ENCODE results near the gene TOLLIP. TPM values are rescaled to one million over a fixed set of nuclear protein-coding genes. Genes with fewer than 3 reads are reported as not detected.
A peak's percentile ranks its signal among the peaks of the same experiment; 100 is the strongest.

The TOLLIP gene
- total and polyA plus RNA-seq, 9 donors, result 14.1 to 60.8 (median 44.8) TPM

GRCh38 chr11:1297576-1298473 lies 11.6 kb downstream of the TOLLIP start:
- Histone ChIP-seq H3K27me3 (no peaks in the 10 kb centered on the region), H3K36me3 (no peaks in the 10 kb centered on the region), H3K4me1 (ENCODE audit: insufficient read depth) (peaks cover 22% of the 10 kb centered on the region), H3K27ac (no peak overlapping the region), H3K9me3 (no peaks in the 10 kb centered on the region), H3K4me3 (no peak overlapping the region)
- TF ChIP-seq CTCF (IDR thresholded peaks at IDR 0.05) (no peak), EP300 (IDR thresholded peaks at IDR 0.05) (no peak)
- intact Hi-C loops (cut with DNase I), result no loop called here
- peak in 4 of 5 donors; percentile 8 to 25 (median 20) for DNase-seq
- WGBS, 3 donors, result 80 to 85% (median 84%) methylated on average over 31 of the region's 31 CpGs

- Histone ChIP-seq H3K36me3 (no peaks in the 10 kb centered on the region), H3K4me1 (ENCODE audit: insufficient read depth) (peaks cover 16% of the 10 kb centered on the region), H3K4me3 (no peak overlapping the region), H3K27me3 (no peaks in the 10 kb centered on the region), H3K27ac (no peak overlapping the region), H3K9me3 (no peaks in the 10 kb centered on the region)
- WGBS, 3 donors, result 94 to 95% (median 95%) methylated on average over 25 of the region's 25 CpGs
- peak in 4 of 5 donors; percentile 4 to 29 (median 16) for DNase-seq
- intact Hi-C loops (cut with DNase I), result no loop called here
- TF ChIP-seq CTCF (IDR thresholded peaks at IDR 0.05) (no peak), EP300 (IDR thresholded peaks at IDR 0.05) (no peak), POLR2A (IDR thresholded peaks at IDR 0.05) (no peak)
These were observed 12.3 kb downstream of the TOLLIP start for GRCh38 chr11:1297011-1297575.

GRCh38 chr11:1296287-1296686 lies 13.1 kb downstream of the TOLLIP start:
- 86 to 98% (median 95%) methylated on average over 9 of the region's 9 CpGs for WGBS, 3 donors
- intact Hi-C loops (cut with DNase I), result no loop called here
- H3K27ac ChIP-seq, result no peak overlapping the region
- H3K4me1 ChIP-seq (ENCODE audit: insufficient read depth), result peaks cover 16% of the 10 kb centered on the region
- no peak overlapping the region for H3K4me3 ChIP-seq
- no peaks in the 10 kb centered on the region for H3K9me3 ChIP-seq
- peak in 1 of 5 donors; percentile 15 for DNase-seq
- no peaks in the 10 kb centered on the region for H3K27me3 ChIP-seq
- H3K36me3 ChIP-seq, result no peaks in the 10 kb centered on the region
- no peak for TF ChIP-seq EP300 (IDR thresholded peaks at IDR 0.05)
- no peak for TF ChIP-seq POLR2A (IDR thresholded peaks at IDR 0.05)
- no peak for TF ChIP-seq CTCF (IDR thresholded peaks at IDR 0.05)

GRCh38 chr11:1295591-1295990 lies 13.8 kb downstream of the TOLLIP start:
- intact Hi-C loops (cut with DNase I), result no loop called here
- no peaks in the 10 kb centered on the region for H3K36me3 ChIP-seq
- H3K27me3 ChIP-seq, result no peaks in the 10 kb centered on the region
- TF ChIP-seq EP300 (IDR thresholded peaks at IDR 0.05) (no peak), CTCF (IDR thresholded peaks at IDR 0.05) (no peak), POLR2A (IDR thresholded peaks at IDR 0.05) (no peak)
- WGBS, 3 donors, result 89 to 95% (median 92%) methylated on average over 23 of the region's 23 CpGs
- peaks cover 14% of the 10 kb centered on the region for H3K4me1 ChIP-seq (ENCODE audit: insufficient read depth)
- H3K4me3 ChIP-seq, result no peak overlapping the region
- DNase-seq, result peak in 1 of 5 donors; percentile 20
- no peak overlapping the region for H3K27ac ChIP-seq
- no peaks in the 10 kb centered on the region for H3K9me3 ChIP-seq

Measured in ovary (tissue), 9 donors.